NCI-H146 treated with DMSO at 0.1 percent for 48 hours (cell line): ENCODE measurements around the gene TMPRSS6.

ENCODE experiments used
- DNase-seq: peaks from one replicate; lab custom pipeline; 2025; ENCODE audit not compliant: unreplicated experiment; lab: John Stamatoyannopoulos, UW

The TMPRSS6 gene

DNA sequence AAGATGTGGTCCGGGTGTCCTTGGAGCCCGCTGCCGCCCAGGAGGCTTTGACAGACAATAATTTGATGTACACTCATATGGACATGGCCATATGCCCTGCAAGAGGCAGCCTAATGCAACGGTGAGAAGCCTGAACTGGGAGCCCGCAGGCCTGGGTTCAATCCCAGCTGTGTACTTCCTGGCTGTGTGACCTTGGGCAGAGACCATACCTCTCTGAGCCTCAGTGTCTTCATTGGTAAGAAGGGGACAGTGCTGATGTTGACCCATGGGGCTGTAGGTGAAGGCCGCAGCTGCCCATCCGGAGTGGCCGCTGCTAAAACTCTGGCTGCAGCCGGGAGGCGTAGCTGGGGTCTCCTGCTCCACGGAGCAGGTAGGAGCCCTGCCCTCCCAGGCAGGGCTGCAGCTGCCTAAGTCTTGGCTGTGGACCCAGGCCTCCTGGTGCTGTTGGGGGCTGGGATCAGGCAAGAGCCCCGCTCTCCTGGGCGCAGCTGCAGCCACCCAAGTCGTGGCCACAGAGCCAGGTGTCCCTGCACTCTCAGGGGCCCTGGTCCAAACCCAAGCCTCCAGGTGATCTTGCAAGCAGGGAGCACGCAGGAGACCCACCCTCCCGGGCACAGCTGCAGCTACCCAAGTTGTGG, 31.3 kb upstream of the TMPRSS6 start:
- no peak for DNase-seq

DNA sequence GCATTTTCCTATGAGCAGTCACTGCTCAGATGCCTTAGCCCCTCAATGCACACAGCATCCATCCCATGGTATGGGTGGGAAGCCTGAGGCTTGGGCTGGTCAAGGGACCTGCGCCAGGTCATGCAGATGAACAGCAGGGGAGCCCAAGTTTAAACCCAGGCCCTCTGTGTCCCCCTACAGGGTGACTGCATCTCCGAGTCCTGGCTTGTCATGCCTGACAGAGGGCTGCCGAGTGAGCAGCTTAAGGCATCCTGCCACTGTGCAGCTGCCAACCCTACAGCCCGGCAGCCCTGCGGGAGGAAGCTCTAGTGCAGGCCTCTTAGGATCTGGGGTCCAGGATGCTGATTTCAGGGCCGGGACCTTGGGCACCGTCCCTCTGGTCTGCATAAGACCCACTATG, 30.2 kb upstream of the TMPRSS6 start:
- DNase-seq, result no peak

DNA sequence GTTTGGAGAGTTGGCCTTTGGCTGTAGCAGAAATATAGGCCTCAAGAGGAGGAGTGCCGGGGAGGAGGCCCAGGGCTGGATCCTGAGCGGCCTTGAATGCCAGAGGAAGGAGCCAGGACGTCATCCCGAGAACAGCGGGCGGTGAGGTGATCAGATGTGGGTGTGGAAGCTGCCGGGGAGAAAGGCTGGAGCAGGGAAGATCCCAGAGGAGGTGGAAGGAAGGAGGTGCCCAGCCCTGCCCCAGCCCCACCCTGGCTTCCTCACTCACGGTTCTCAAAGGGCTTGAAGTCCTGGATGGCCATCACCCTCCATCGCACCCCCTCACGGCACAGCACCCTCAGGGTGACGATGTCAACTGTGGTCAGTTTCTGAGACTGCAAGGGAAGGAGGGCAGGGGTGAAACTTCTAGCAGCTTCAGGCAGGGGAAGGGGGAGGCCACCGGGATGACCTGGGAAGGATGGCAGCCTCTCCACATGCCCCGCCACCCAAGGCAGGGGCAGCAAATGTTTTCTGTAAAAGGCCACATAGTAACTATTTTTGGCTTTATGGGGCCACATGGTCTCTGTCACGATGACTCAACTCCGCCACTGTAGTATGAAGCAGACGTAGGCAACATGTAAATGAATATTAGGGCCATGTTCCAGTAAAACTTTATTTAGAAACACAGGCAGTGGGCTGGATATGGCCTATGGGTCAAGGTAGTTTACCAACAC, 29.5 kb upstream of the TMPRSS6 start:
- DNase-seq, result no peak

DNA sequence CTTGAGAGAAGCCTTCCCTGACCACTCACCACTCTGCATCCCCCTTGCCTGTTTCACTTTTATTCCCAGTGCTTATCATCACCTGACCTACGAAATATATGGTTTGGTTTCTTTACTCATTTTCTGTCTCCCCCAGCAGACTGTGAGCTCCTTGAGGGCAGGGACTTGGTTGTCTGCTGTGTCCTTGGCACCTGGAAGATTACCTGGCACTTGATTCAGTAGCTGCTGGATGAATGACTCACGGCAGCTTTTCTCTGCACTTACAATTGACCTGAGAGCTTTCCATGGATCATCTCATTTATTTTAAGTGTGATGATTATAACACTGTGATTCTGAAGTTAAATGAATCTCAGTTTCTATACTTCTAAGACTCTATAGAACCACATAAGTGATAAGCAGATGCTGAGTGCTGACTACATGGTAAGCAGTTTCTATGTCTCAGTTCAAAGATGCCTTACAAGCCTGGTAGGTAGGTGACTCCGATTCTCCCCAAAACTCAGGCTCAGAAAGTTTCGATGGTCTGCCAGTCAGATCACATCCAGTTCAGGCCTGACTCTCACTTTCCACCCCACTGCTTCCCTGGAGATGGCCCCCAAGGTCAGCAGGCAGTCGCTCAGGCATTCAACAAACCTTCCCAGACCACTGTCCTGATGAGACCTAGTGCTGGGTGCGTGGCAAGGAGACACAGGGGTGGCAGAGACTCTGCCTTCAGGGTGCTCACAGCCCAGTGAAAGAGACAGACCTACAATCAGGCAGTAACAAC, 28.6 kb upstream of the TMPRSS6 start:
- DNase-seq, result no peak

DNA sequence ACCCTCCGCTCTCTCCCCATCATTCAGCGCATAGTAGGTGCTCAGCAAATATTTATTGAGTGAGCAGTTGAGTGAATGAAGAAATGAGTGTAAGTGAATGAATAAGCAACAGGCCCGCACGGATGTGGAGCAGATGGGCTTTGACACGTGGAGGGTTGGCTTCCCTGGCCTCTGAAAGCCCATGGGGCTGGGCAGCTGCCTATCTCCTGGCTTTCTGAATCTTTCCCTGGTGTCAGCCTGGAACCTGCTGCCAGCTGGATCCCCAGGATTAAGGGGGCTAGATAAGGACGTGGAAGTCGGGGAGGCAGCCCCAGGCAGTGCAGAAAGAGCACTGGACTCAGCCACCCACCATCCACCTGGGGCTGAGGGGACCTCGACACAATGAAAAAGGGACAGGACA, 27.6 kb upstream of the TMPRSS6 start:
- DNase-seq, result no peak

DNA sequence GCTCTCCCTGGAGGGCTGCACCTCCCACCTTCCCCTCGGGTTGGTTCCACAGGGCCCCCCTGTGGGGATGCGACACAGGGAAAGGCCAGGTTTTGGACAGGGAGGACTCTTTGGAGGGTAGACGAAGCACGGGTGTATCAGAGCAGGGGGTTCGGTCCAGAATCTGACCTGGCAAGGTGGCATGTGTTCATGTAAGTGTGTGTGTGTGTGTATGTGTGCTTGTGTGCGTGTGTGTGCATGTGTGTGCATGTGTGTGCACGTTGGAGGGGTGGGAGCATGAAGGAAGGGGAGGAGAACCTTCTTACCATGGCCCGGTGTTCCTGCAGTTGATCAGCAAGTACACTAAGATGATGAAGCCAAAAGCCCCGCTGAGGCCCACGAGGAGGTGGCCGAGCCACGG, 25.5 kb upstream of the TMPRSS6 start:
- DNase-seq, result no peak

DNA sequence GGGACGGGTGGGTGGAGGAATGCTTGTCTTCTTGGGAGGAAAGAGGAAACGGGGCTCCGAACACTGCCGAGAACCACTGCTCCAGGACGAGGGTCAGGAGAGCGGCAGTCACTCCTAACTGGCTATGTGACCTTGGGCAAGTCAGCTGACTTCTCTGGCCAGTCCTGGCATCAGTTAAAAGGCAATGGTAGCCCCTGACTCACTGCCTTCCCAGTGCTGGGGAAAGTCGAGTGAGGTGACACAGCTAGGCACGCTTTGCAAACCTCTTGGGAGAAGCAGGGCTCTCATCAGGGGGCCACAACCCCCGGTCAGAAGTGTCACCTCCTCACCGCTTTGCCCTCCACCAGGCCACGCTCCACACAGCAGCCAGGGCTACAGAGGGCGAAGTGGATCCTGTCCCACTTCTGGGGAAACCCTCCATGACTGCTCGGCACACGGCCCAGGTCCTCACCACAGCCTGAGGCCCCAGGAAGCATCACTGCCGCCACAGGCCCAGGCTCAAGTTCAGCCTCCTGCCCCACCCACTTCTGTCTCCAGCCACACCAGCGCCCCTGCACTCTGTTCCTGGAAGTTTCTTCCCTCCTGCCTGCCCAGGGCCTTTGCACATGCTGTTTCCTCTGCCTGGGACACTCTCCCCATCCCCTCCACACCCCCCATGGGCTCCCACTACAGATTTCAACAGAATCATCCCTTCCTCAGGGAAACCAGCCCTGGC, 23.9 kb upstream of the TMPRSS6 start:
- no peak for DNase-seq

DNA sequence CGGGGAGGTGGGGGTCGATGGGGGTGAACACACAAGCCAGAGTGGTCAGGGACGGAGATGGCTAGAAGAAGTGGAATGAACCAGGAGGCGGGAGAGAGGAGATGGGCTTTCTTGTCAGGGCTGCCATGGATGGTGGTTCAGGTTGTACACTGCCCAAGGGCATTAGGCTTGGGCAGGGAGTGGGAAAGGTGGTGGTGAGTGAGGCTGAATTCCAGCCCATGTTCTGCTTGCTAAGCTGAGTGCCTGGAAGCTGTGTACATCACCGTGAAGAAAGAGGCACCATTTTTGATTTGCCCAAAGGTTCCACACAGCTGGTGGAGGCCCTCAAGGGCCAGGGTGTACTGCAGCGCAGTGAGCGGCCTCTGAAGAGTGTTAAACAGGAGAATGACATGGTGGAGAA, 23.3 kb upstream of the TMPRSS6 start:
- DNase-seq, result no peak

DNA sequence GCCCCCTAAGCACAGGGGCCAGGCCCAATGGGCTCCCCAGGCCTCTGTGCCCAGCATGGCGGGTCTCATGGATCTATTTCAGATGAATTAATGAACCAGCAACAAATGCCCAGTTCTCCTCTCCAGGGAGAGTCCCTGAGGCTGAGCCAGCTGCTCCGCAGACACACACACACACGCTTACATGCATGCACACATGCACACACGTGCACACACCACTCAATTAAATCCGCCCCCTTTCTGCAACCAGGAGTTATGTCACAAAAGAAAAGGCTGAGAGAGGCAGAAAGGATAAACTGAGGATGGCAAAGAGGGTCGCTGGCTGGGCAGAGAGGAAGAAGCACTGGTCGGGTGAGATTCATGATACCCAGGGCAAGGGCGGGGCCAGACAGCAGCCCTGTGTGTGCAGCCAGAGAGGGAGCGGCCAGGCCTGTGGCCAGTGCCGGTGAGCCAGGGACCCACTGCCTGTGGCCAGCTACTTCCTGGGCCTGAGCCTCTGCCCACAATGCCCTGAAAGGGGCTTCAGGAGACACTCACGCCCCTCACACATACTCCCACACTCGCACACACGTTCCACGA, 20.4 kb upstream of the TMPRSS6 start:
- DNase-seq, result no peak

DNA sequence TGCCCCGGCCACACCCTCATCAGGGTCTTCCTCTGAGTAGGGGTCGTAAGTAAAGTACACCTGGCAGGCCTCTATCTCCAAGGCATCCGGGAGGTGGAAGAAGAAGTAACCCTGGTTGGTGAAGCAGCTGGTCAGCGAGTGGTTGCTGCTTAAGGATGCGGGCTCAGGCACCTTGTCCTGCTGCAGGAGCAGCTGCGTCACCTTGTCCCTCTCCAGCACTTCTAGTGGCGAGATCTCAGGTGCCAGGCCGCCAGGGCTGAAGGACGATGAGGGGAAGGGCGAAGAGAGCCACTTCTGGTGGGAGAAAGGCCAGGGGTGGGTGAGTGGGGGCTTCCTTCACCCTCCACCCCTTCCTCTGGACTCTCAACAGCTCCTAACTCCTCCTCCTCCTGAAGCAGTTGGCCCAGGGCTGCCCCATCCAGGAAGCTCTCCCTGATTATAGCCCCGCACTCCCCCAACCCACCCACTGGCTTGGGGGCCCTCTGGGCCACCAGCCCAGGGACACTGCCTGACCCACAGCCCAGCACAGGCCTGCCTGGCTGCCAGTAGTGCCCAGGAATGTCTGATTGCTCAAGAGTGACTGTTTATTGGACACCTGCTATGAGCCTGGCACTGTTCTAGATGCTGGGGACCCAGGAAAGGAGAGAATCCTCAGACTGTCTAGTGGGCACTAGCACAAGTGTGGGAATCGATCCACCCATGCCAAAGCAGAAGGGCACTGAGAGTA, 19.2 kb upstream of the TMPRSS6 start:
- no peak for DNase-seq

DNA sequence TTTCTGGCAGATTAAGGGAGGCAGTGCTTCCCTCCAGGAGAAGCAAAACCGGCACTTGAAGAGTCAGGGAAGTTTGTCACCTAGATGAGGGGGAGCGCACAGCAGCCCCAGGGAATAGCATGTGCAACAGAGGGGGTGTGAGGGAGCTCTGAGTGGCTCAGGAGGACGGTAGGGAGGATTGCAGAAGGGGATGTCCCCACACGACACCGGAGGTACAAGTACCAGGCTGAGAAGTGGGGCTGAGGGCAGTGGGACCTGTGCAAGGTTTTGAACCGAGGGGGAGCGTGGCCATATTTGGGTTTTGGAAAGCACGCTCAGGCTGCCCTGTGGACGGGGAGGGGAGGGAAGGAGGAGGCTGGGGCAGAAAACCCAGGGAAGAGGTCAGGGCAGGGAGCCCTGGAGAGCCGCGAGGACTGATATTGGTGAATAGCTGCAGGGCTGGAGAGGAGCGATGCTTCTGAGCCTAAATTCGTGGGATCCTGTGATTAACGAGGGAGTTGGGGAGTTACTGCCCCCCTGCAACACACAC, 17.9 kb upstream of the TMPRSS6 start:
- DNase-seq, result no peak

DNA sequence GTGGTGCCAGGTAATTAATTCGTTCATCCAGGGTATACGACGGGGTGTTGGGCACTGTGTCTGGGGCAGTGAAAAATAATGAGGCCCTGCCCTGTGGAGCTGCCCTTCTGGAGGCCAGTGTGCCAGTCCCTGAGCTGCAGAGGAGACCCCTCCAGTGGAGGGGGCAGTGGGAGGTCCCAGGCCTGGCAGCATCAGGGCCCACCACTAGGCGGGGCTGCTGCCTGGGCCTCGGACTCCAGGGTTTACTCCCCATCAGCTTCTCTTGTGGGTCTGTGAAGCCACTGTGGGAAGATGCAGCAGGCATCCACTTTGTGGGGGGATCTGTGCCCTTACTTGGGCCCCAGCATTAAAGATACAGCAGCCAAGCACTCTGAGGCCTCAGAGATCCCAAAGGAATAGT, 17.4 kb upstream of the TMPRSS6 start:
- no peak for DNase-seq

DNA sequence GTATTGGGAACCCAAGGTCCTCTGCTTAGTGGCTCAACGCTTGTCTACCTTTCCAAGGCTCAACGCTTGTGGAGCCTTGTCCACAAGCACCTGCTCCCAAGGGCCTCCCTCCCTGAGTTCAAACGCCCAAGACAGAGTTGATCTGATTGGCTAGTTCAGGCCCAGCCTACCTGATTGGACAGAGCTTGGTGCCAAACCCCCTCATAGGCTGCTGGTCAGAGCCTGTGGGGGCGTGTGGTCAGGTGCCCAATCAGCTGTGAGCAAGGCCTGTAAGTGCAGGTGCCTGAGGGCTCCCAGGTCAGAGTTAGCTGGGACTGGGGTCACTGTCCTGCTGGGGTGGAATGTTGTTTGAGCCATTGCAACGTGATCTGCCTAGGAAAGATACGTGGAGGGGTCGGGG, 16.9 kb upstream of the TMPRSS6 start:
- DNase-seq, result no peak

DNA sequence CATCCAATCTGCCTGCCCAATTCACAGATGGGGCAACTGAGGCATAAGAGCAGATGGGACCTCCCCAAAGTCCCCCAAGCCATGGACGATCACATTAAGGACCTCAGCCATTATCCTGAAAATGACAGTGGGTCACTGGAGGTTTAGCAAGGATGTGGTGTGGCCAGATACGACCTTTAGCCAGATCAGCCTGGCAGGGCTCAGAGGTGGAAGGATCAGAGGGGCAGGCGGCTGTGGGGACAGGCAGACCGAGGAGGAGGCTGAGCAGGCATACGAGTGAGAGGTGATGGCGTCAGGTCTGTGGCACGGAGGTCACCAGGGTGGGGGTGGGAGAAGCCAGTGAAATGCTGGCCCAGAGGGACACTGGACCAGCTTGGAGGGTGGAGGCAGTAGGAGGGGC, 14.1 kb upstream of the TMPRSS6 start:
- no peak for DNase-seq

DNA sequence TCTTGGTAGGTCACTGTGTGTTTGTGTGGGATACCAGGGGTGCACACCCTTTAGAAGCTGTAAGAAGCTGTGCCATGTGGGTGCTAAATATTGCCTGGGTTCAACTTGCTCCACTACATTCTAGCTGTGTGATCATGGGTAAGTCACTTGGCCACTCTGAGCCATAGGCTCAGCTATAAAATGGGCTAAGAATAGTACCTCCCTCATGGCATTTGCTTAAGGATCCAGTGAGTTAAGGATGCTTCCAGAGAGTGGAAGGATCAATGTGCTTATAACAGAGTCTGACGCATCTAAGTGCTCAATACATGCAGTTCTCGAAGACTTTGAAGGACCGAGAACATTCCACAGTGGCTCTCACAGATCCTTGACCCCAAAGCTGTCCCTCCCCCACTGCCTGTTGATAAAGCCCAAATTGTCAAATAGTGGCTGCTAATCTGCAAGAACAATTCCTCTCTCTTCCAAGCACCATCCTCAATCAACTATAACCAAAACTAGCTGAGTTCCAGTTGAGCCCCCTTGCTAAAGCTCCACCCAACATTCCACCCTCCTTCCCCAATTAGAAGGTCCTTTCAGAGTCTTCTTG, 13.2 kb upstream of the TMPRSS6 start:
- DNase-seq, result no peak

DNA sequence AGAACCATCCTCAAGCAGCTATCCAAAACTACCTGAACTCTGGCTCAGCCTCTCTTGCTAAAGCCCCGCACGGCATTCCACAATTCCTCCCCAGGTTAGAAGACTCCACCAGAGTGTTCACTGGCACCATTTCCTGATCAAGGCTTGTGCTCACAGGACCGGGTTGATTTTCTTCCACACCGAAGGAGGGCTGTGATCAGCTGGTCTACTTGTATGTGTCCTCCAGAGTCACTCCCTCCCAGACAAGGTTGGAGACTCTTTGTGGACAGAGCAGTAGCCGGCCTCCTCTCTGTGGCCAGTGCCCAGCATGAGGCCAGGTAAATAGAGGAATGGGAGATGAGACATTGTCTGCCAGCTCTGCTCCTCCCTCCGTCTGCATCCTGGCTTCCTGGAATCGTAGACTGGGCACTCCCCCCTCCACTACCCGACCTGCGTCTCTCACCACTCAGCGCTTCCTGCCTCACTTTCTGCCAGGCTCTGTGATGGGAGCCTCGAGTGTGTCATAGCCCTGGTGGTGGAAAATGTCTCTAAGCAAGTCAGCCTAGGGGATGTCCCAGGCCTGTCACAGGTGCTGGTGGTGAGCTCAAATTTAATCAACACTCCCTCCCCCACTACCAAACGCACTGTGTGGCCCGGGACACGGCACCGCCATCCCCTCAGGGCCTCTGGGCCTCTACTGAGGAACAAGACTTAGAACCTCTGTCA, 12.5 kb upstream of the TMPRSS6 start:
- no peak for DNase-seq

DNA sequence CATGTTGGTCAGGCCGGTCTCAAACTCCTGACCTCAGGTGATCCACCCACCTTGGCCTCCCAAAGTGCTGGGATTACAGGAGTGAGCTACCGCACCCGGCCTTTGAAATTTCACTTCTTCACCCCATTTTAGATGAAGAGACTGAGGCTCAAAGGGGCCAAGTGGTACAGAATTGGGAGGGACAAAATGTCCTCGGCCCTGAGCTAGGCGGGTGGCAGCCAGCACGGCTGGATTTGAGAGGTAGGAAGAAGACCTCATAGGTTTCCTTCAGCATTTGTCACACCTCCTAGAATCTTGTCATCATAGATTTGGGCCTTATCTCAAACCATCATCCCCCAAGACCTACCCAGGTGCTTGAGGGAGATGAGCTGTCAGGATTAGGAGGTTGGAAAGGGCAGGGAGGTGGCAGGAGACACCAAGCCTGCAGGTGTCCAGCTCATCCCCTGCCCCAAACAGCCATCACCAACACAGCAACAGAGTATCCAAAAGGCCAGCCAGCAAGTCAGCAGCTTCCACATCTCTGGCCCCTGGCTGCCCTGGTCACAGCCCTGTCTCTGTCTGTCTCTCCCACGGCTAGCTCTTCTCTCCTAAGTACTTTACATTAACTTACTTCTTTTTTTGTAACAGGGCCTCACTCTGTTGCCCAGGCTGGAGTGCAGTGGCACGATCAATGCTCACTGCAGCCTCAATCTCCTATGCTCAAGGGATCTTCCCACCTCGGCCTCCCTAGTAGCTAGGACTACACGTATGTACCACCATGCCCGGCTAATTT, 11.2 kb upstream of the TMPRSS6 start:
- DNase-seq, result no peak

DNA sequence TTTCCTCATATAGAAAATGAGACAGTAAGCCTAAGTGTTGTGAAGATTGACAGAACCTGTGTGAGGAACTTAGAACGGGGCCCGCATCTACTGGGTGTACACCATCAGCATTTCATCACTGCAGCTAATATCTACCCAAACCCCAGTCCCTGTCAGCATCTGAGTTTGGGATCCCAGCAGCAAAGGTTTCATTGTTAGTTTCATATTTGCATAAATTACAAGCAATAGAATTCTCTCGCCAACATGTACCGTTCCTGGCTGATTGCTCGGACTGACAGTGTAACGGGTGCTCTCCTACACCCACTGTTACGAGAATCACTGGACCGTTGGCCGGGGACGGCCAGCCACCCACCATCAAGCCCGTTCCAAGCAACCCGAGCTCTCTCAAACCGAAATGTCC, 10.4 kb upstream of the TMPRSS6 start:
- DNase-seq, result no peak

DNA sequence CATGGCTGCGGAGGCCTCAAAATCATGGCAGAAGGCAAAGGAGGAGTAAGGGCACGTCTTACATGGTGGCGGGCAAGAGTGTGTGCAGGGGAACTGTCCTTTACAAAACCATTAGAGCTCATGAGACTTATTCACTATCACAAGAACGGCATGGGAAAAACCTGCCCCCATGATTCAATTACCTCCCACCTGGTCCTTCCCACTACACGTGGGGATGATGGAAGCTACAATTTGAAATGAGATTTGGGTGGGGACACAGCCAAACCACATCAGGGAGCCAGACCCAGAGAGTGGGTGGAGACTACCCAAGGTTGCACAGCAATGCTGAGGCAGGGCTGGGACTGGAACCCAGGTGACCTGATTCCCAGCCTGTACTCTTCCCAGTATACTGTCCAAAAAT, 8.6 kb upstream of the TMPRSS6 start:
- no peak for DNase-seq
